NCI-H2107 treated with DMSO at 0.1 percent for 48 hours (cell line): Measurements from ENCODE around the gene ZFAND5.

Source experiments
- DNase-seq: peaks from one replicate; lab custom pipeline; 2025; ENCODE audit not compliant: unreplicated experiment; lab: John Stamatoyannopoulos, UW

Gene ZFAND5

DNA sequence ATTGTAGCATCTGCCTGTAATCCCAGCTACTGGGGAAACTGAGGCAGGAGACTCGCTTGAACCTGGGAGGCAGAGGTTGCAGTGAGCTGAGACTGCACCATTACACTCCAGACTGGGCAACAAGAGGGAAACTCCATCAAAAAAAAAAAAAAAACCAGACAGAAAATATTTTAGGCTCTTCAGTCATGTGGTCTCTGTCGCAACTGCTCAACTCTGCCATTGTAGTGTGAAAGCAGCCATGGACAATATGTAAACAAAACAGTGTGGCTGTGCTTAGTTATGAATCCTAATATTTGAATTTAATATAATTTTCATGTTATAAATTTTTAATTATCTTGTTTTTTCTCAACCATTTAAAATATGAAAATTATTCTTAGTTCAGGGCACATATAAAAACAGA lies 38.4 kb downstream of the ZFAND5 start:
- no peak for DNase-seq

- DNase-seq: no peak
These were observed 40.0 kb downstream of the ZFAND5 start for GRCh38 chr9:72324974-72325373.

GRCh38 chr9:72322678-72323077 lies 42.3 kb downstream of the ZFAND5 start:
- no peak for DNase-seq

GRCh38 chr9:72322259-72322658 lies 42.7 kb downstream of the ZFAND5 start:
- DNase-seq: no peak

- peak; percentile 86 for DNase-seq
These were observed 49.3 kb downstream of the ZFAND5 start for GRCh38 chr9:72315510-72316311.

DNA sequence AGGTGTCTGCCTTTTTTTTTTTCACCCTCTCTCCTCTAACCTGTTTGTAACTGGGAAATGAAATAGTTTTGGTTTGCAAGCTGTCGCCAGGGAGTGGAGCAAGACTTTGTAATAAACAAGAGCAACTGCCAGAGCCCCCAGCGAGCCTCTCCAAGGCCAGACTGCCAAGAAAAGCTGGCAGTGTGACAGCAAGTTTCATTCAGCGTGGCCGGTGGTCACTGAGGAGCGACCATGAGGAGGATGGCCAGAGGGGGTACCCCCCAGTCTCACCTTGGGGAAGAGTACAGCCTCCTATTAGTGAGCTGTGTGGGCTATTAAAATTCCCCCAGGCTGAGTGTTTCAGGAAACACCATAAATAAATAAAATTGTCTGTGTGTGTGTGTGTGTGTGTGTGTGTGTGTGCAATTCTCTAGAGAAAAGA lies 49.9 kb downstream of the ZFAND5 start:
- DNase-seq: peak; percentile 1

- DNase-seq: no peak
These were observed 51.5 kb downstream of the ZFAND5 start for GRCh38 chr9:72313507-72313906.

DNA sequence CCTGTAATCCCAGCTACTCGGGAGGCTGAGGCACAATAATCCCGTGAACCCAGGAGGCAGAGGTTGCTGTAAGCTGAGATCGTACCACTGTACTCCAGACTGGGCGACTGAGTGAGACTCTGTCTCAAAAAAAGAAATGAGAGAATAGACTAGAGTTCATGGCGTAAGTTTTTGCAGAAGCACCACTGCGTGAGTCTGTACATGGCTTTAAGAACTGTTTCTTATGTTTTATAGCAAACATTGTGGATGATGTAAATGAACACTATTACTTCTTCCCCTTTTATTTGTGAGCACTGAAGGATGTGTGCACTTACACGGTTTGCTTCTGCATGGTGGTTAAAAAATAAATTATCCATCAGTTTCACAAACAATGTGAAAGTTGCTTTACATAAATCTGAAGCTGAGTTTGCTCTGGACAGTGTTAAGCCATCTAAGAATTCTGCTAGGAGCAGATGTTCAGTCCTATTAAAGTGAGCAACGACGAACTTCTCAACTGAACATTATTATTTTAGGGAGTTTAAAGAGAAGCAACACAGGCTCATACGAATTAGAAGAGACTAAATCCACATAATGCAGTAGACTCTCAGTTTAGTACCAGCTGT lies 52.5 kb downstream of the ZFAND5 start:
- DNase-seq: no peak

- no peak for DNase-seq
These were observed 55.5 kb downstream of the ZFAND5 start for GRCh38 chr9:72309364-72310133.

- no peak for DNase-seq
These were observed 58.2 kb downstream of the ZFAND5 start for GRCh38 chr9:72306761-72307160.

DNA sequence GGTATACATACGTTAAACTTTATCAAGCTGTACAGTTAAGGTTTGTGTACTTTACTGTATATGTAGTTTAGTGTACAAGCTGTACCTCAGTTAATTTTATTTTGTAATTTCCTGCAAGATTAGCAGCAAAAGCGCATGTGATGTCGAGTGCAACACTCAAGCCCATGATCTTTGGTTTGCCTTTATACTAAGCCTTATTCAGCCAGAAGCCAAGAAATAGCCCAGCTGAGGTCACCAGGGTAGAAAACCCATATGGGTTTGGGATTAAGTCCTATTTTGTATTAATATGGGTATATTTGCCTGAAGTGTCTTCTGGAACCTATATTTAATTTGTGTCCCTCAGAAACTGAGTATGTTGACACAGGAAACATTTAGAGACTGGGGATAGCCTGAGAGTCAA lies 59.3 kb downstream of the ZFAND5 start:
- no peak for DNase-seq

GRCh38 chr9:72305102-72305546 lies 59.9 kb downstream of the ZFAND5 start:
- DNase-seq: no peak

DNA sequence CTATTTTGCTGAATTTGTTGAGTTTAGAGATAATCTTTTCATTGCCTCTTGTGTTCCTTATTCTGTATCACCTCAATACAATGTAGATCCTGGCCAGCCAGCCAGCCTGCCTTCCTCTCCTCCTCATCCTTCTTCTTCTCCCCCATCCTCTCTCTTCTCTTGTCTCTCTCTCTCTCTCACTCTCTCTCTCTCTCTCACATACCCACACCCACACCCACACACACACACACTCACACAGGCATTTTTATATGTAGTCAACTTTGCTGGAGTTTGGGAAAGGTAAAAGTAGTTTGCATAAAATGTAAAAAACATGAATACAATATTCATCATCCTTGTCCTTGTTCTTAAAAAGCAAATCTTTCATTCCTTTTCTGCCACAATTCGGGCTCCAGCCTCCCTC lies 60.5 kb downstream of the ZFAND5 start:
- no peak for DNase-seq
